Adrenal gland (tissue), 12 donors: ENCODE data around the gene AP2M1. TPM values are rescaled to one million over a fixed set of nuclear protein-coding genes. Genes with fewer than 3 reads are reported as not detected.

ENCODE experiments used
- DNase-seq, 7 donors: peaks; one replicate each; pipeline ENCODE4 v3.0.0-alpha.2; 2019 to 2020
- H3K27ac ChIP-seq, 5 donors: fragments of 200-600 bp; sonication (generic) in 4 of 5; 1 replicate in 3 of 5; 2 replicates in 2 of 5; pipeline versions ENCODE4 v1.5.1 to v1.8.0; 2016 to 2020; ENCODE audit warnings: mild to moderate bottlenecking in 1 of 5
- H3K27me3 ChIP-seq: fragments of 200-600 bp; 2 replicates; pipeline ENCODE4 v1.8.0; 2021
- H3K36me3 ChIP-seq, 2 donors: fragments of 200-600 bp; replicated peaks in 1 of 2; 1 replicate in 1 of 2; 2 replicates in 1 of 2; pipeline versions ENCODE4 v1.5.1 to v1.8.0; 2018 to 2022
- H3K4me1 ChIP-seq, 2 donors: fragments of 200-600 bp; replicated peaks in 1 of 2; 1 replicate in 1 of 2; 2 replicates in 1 of 2; pipeline versions ENCODE4 v1.5.1 to v1.8.0; 2018 to 2021
- H3K4me3 ChIP-seq, 4 donors: fragments of 200-600 bp; sonication (generic) in 3 of 4; one replicate each; pipeline ENCODE4 v1.5.1; 2016 to 2018
- H3K9me3 ChIP-seq, 3 donors: fragments of 200-600 bp; sonication (generic) in 1 of 3; replicated peaks in 1 of 3; 1 replicate in 2 of 3; 2 replicates in 1 of 3; pipeline versions ENCODE4 v1.5.1 to v1.8.0; 2016 to 2021
- CTCF ChIP-seq, 6 experiments: fragments of 450-650 bp in 4 of 6; fragments of 200-600 bp in 2 of 6; sonication (generic) in 1 of 6; IDR thresholded peaks; 1 replicate in 5 of 6; 2 replicates in 1 of 6; pipeline versions ENCODE4 v1.5.1 to v1.8.0; 2016 to 2021; ENCODE audit warnings: antibody characterized with exemption in 6 of 6, mild to moderate bottlenecking in 2 of 6, moderate library complexity in 1 of 6
- POLR2A ChIP-seq, 2 donors: fragments of 450-650 bp; IDR thresholded peaks; one replicate each; pipeline ENCODE4 v1.6.1; 2017; ENCODE audit warnings: antibody characterized with exemption in 2 of 2, mild to moderate bottlenecking in 2 of 2, moderate library complexity in 1 of 2
- WGBS, 4 donors: extraction: QIAGEN DNeasy Blood & Tissue Kit in 2 of 4; methylation state at CpG; one replicate each; pipeline versions ENCODE4 v1.1.5 to v1.1.7; 2013 to 2017; 5-methylcytosine and 5-hydroxymethylcytosine counted together
- intact Hi-C, 2 donors: fragments of 100-400 bp; cut with DNase I; formaldehyde crosslinking; loops; one replicate each; pipeline versions ENCODE4 v1.14.1 to v1.15.0; 2022 to 2023
- polyA plus RNA-seq, 3 donors: library from polyadenylated mRNA; stranded (reverse); fragments of 200-250 nt in 2 of 3; fragments of 350-450 nt in 1 of 3; fragmentation: Illumina TruSeq in 1 of 3; extraction: RNeasy Lipid Tissue Mini Kit (QIAGEN cat#74804) in 1 of 3; gene quantifications; one replicate each; pipeline ENCODE4 v1.2.3, GENCODE V29; 2013 to 2014
- total RNA-seq, 9 donors: library from RNA; depleted of rRNA in 4 of 9; stranded (reverse); fragments of >200 nt in 4 of 9; fragments of 120-200 nt in 1 of 9; fragmentation: NEBNext Ultra II Directional in 1 of 9; extraction: Animal tissue kit (Norgen Biotek cat#: 25700) in 1 of 9; gene quantifications; one replicate each; pipeline versions ENCODE4 v1.1.0 to v1.2.4, GENCODE V29; 2013 to 2023
- donor health status: healthy with polysubstance abuse.
- donor health status: Bipolar disorder and iron deficiency.
- donor health status: DM: yes; HTN: yes; CAD: no.
- donor health status: DM: no; HTN: no; CAD: no.
- donor health status: DM: no; HTN: no; CAD: no.
- donor health status: DM: yes; HTN: yes; CAD: no.

AP2M1 gene
- total and polyA plus RNA-seq, 12 donors = 250 to 882 (median 510) TPM

DNA sequence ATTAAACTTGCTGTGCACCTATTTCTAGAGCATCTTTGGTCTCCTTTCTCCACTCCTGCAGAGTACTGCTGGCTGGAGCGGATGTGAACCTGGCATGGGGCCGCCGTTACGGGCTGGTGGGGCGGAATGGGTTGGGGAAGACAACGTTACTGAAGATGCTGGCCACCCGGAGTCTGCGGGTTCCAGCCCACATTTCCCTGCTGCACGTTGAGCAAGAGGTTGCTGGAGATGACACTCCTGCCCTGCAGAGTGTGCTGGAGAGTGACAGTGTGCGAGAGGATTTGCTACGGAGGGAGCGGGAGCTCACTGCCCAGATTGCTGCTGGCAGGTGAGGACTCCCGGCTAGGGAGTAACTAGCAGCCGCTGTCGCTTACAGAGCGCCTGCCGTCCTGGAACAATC lies 13.4 kb downstream of the AP2M1 start:
- H3K27me3 ChIP-seq = no peaks in the 10 kb centered on the region
- DNase-seq = peak in 5 of 7 donors; percentile 54 to 81 (median 58)
- no peak for TF ChIP-seq POLR2A (IDR thresholded peaks at IDR 0.05)
- TF ChIP-seq CTCF (IDR thresholded peaks at IDR 0.05) = peak in 2 of 6 experiments; percentile 15 to 16
- intact Hi-C loops = no loop called here
- H3K4me1 ChIP-seq = peaks cover 24 to 52% of the 10 kb centered on the region in 2 donors
- 47 to 68% (median 57%) methylated on average over 17 of the region's 17 CpGs for WGBS, 4 donors
- no peaks in the 10 kb centered on the region for H3K9me3 ChIP-seq
- peak overlapping the region in 1 of 4 donors; percentile 61 for H3K4me3 ChIP-seq
- H3K36me3 ChIP-seq = peaks cover 0 to 75% of the 10 kb centered on the region in 2 donors
- peak overlapping the region in 3 of 5 donors; percentile 87 to 92 (median 92) for H3K27ac ChIP-seq

DNA sequence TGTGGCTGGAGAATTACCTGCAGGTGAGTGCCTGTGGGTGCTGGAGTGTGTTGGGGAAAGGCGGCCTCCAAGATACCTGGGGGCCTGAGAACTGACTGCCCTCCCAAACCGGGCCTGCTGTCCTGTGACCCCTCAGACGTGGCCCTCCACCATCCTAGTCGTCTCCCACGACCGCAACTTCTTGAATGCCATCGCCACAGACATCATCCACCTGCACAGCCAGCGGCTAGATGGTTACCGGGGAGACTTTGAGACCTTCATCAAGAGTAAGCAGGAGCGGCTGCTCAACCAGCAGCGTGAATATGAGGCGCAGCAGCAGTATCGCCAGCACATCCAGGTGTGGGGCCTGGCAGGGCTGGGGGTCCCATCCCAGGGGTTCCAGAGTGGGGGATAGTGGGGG lies 14.8 kb downstream of the AP2M1 start:
- no peaks in the 10 kb centered on the region for H3K27me3 ChIP-seq
- TF ChIP-seq CTCF (IDR thresholded peaks at IDR 0.05) = no peak
- TF ChIP-seq POLR2A (IDR thresholded peaks at IDR 0.05) = no peak
- no peak overlapping the region for H3K4me3 ChIP-seq
- WGBS, 4 donors = 88 to 97% (median 89%) methylated on average over 6 to 13 of the region's 13 CpGs
- no peak for DNase-seq
- H3K36me3 ChIP-seq = peaks cover 0 to 75% of the 10 kb centered on the region in 2 donors
- peaks cover 24 to 62% of the 10 kb centered on the region in 2 donors for H3K4me1 ChIP-seq
- H3K27ac ChIP-seq = peak overlapping the region in 1 of 5 donors; percentile 1
- no peaks in the 10 kb centered on the region for H3K9me3 ChIP-seq
- intact Hi-C loops = no loop called here

DNA sequence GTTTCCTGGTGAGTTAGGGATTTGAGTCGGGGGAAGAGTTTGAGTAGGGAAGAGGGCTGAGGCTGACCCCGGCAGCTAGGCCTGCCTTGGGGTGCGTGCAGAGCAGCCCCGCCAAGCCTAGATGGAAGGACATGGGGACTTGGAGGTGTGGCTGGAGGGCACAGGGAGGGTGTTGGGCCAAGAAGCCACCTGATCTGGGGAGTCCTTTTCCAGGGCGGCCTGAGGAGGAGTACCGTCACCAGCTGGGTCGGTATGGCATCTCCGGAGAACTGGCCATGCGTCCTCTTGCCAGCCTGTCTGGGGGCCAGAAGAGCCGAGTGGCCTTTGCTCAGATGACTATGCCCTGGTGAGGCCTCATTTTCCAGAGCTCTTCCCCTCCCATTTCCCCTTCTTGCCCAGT lies 18.2 kb downstream of the AP2M1 start:
- peak overlapping the region in 2 of 5 donors; percentile 69 to 77 for H3K27ac ChIP-seq
- no peak for DNase-seq
- H3K36me3 ChIP-seq = peaks cover 0 to 81% of the 10 kb centered on the region in 2 donors
- no peaks in the 10 kb centered on the region for H3K9me3 ChIP-seq
- H3K4me1 ChIP-seq = peaks cover 18 to 68% of the 10 kb centered on the region in 2 donors
- H3K27me3 ChIP-seq = no peaks in the 10 kb centered on the region
- no peak overlapping the region for H3K4me3 ChIP-seq
- TF ChIP-seq POLR2A (IDR thresholded peaks at IDR 0.05) (no peak), CTCF (IDR thresholded peaks at IDR 0.05) (no peak)
- 88 to 97% (median 91%) methylated on average over 10 of the region's 10 CpGs for WGBS, 4 donors
- intact Hi-C loops = loop anchor here in 1 of 2 donors (5.0 kb wide), 1 partner anchor 44 kb away; no protein-coding TSS in a partner anchor

- intact Hi-C loops = loop anchor here in 1 of 2 donors (5.0 kb wide), 1 partner anchor 43 kb away; no protein-coding TSS in a partner anchor
- DNase-seq = peak in 6 of 7 donors; percentile 55 to 73 (median 62)
- Histone ChIP-seq H3K27me3 (no peaks in the 10 kb centered on the region), H3K36me3 (peaks cover 0 to 69% of the 10 kb centered on the region in 2 donors), H3K4me3 (no peak overlapping the region), H3K9me3 (no peaks in the 10 kb centered on the region), H3K4me1 (peaks cover 11 to 57% of the 10 kb centered on the region in 2 donors), H3K27ac (peak overlapping the region in 4 of 5 donors; percentile 14 to 77 (median 72))
- TF ChIP-seq CTCF (IDR thresholded peaks at IDR 0.05) (no peak), POLR2A (IDR thresholded peaks at IDR 0.05) (peak in 1 of 2 donors; percentile 10)
- WGBS, 4 donors = 41 to 69% (median 48%) methylated on average over 4 to 9 of the region's 9 CpGs
Observed at GRCh38 chr3:184193991-184194539, 19.4 kb downstream of the AP2M1 start.
